GM12873 (cell line): ENCODE measurements around the gene CLDN1.

ENCODE experiments used
- CTCF ChIP-seq: IDR thresholded peaks from 2 replicates; pipeline ENCODE4 v1.5.1; 2012; ENCODE audit warnings: low read depth, mild to moderate bottlenecking, moderate library complexity, low read length, control low read depth; ENCODE audit not compliant: insufficient read depth; ENCODE audit errors: missing control alignments

The CLDN1 gene

GRCh38 chr3:190291994-190292584, 30.2 kb downstream of the CLDN1 start:
- no peak for TF ChIP-seq CTCF

- TF ChIP-seq CTCF, result no peak
Measured at GRCh38 chr3:190289989-190290388, 32.3 kb downstream of the CLDN1 start.

- TF ChIP-seq CTCF, result no peak
Measured at GRCh38 chr3:190288836-190289235, 33.4 kb downstream of the CLDN1 start.

GRCh38 chr3:190286014-190286413, 36.2 kb downstream of the CLDN1 start:
- no peak for TF ChIP-seq CTCF

GRCh38 chr3:190281308-190282051, 40.8 kb downstream of the CLDN1 start:
- no peak for TF ChIP-seq CTCF

- TF ChIP-seq CTCF, result no peak
Measured at GRCh38 chr3:190279690-190280089, 42.6 kb downstream of the CLDN1 start.

GRCh38 chr3:190272747-190273146, 49.5 kb downstream of the CLDN1 start:
- TF ChIP-seq CTCF, result no peak
